ENCODE measurements around the gene PRKCB.

GRCh38 chr16:23914946-23915530 lies 79.3 kb downstream of the PRKCB start:
- TF ChIP-seq EP300 (IDR thresholded peaks at IDR 0.05; ENCODE audit: borderline replicate concordance in 1 of 2, low read depth in 2 of 2, low read length in 2 of 2) (no peak), CTCF (IDR thresholded peaks at IDR 0.05; ENCODE audit: control extremely low read depth in 1 of 3, insufficient read depth in 1 of 3, low read depth in 1 of 3, low read length in 3 of 3) (no peak), CHD2 (IDR thresholded peaks at IDR 0.05; ENCODE audit: low read length) (no peak)
